ENCODE results near the gene MANEAL. TPM values are rescaled to one million over a fixed set of nuclear protein-coding genes. Genes with fewer than 3 reads are reported as not detected.

The MANEAL gene
- total and polyA plus RNA-seq, 2 of the 13 experiments (the other 11 are each of a cell fraction or from before 2014, with no cell fraction given), result 20.8 to 26.4 TPM

DNA sequence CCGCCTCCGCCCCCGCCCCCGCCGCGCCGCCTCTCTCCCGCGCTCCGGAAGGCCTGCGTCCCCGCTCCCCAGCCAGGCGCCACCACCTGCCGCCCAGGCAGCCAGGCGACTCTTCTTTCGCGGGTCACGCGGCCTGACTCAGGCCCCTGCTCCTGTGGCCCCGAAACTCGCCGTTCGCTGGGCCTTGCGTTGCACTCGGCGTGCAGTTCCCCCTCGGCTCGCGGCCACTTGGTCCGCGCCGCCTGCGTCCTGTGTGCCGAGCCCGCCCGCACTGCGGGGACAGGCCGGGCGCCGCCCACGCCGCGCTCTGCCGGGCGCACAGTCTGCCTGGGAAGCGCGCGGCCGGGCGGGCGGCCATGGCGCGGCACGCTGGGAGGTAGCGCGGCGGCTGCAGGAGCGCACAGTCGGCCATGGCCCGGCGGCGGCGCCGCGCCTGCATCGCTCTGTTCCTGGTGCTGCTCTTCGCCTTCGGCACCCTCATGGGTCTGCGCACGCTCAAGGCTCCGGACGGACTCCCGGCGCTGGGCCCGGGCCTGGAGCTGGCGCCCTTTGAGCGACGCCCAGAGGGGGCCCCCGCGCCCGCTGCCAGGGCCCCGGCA is at the start of gene MANEAL (continued):
- TF ChIP-seq, protein P1, sequence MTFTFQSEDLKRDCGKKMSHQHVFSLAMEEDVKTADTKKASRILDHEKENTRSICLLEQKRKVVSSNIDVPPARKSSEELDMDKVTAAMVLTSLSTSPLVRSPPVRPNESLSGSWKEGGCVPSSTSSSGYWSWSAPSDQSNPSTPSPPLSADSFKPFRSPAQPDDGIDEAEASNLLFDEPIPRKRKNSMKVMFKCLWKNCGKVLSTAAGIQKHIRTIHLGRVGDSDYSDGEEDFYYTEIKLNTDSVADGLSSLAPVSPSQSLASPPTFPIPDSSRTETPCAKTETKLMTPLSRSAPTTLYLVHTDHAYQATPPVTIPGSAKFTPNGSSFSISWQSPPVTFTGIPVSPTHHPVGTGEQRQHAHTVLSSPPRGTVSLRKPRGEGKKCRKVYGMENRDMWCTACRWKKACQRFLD (CRISPR knock-in tag; IDR thresholded peaks at IDR 0.05; ENCODE audit: borderline replicate concordance), result no peak
- TF ChIP-seq SAP130 (CRISPR knock-in tag; IDR thresholded peaks at IDR 0.05; ENCODE audit: low read depth) (peak; percentile 18), ZNF446 (CRISPR knock-in tag; IDR thresholded peaks at IDR 0.05) (no peak; the same call in 1 of the 2 replicates), HOXA9 (CRISPR knock-in tag; IDR thresholded peaks at IDR 0.05; ENCODE audit: borderline replicate concordance) (0 out of 2 replicates have a peak, but pooled peaks have one; percentile 59), SMYD3 (CRISPR knock-in tag; IDR thresholded peaks at IDR 0.05) (no peak), ELF3 (CRISPR knock-in tag; IDR thresholded peaks at IDR 0.05) (0 out of 2 replicates have a peak, but pooled peaks have one; percentile 6), ZFP82 (CRISPR knock-in tag; IDR thresholded peaks at IDR 0.05; ENCODE audit: borderline replicate concordance) (no peak), ZSCAN30 (CRISPR knock-in tag; IDR thresholded peaks at IDR 0.05) (no peak), TRIM24 (CRISPR knock-in tag; IDR thresholded peaks at IDR 0.05) (no peak), SPEN (CRISPR knock-in tag; IDR thresholded peaks at IDR 0.05; ENCODE audit: low read depth) (peak; percentile 71), ERF (CRISPR knock-in tag; IDR thresholded peaks at IDR 0.05) (no peak), ZNF839 (CRISPR knock-in tag; IDR thresholded peaks at IDR 0.05; ENCODE audit: borderline replicate concordance) (no peak), ZBTB8A (CRISPR knock-in tag; IDR thresholded peaks at IDR 0.05; ENCODE audit: borderline replicate concordance, low read depth) (no peak)
- TF ChIP-seq, protein P2, sequence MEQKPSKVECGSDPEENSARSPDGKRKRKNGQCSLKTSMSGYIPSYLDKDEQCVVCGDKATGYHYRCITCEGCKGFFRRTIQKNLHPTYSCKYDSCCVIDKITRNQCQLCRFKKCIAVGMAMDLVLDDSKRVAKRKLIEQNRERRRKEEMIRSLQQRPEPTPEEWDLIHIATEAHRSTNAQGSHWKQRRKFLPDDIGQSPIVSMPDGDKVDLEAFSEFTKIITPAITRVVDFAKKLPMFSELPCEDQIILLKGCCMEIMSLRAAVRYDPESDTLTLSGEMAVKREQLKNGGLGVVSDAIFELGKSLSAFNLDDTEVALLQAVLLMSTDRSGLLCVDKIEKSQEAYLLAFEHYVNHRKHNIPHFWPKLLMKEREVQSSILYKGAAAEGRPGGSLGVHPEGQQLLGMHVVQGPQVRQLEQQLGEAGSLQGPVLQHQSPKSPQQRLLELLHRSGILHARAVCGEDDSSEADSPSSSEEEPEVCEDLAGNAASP (CRISPR knock-in tag; IDR thresholded peaks at IDR 0.05; ENCODE audit: borderline replicate concordance), result no peak
- TF ChIP-seq, protein P3, sequence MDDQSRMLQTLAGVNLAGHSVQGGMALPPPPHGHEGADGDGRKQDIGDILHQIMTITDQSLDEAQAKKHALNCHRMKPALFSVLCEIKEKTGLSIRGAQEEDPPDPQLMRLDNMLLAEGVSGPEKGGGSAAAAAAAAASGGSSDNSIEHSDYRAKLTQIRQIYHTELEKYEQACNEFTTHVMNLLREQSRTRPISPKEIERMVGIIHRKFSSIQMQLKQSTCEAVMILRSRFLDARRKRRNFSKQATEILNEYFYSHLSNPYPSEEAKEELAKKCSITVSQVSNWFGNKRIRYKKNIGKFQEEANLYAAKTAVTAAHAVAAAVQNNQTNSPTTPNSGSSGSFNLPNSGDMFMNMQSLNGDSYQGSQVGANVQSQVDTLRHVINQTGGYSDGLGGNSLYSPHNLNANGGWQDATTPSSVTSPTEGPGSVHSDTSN (CRISPR knock-in tag; IDR thresholded peaks at IDR 0.05; ENCODE audit: borderline replicate concordance), result 0 out of 2 replicates have a peak, but pooled peaks have one; percentile 40
- TF ChIP-seq, protein P4, sequence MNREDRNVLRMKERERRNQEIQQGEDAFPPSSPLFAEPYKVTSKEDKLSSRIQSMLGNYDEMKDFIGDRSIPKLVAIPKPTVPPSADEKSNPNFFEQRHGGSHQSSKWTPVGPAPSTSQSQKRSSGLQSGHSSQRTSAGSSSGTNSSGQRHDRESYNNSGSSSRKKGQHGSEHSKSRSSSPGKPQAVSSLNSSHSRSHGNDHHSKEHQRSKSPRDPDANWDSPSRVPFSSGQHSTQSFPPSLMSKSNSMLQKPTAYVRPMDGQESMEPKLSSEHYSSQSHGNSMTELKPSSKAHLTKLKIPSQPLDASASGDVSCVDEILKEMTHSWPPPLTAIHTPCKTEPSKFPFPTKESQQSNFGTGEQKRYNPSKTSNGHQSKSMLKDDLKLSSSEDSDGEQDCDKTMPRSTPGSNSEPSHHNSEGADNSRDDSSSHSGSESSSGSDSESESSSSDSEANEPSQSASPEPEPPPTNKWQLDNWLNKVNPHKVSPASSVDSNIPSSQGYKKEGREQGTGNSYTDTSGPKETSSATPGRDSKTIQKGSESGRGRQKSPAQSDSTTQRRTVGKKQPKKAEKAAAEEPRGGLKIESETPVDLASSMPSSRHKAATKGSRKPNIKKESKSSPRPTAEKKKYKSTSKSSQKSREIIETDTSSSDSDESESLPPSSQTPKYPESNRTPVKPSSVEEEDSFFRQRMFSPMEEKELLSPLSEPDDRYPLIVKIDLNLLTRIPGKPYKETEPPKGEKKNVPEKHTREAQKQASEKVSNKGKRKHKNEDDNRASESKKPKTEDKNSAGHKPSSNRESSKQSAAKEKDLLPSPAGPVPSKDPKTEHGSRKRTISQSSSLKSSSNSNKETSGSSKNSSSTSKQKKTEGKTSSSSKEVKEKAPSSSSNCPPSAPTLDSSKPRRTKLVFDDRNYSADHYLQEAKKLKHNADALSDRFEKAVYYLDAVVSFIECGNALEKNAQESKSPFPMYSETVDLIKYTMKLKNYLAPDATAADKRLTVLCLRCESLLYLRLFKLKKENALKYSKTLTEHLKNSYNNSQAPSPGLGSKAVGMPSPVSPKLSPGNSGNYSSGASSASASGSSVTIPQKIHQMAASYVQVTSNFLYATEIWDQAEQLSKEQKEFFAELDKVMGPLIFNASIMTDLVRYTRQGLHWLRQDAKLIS (CRISPR knock-in tag; IDR thresholded peaks at IDR 0.05), result no peak
- TF ChIP-seq, protein P5, sequence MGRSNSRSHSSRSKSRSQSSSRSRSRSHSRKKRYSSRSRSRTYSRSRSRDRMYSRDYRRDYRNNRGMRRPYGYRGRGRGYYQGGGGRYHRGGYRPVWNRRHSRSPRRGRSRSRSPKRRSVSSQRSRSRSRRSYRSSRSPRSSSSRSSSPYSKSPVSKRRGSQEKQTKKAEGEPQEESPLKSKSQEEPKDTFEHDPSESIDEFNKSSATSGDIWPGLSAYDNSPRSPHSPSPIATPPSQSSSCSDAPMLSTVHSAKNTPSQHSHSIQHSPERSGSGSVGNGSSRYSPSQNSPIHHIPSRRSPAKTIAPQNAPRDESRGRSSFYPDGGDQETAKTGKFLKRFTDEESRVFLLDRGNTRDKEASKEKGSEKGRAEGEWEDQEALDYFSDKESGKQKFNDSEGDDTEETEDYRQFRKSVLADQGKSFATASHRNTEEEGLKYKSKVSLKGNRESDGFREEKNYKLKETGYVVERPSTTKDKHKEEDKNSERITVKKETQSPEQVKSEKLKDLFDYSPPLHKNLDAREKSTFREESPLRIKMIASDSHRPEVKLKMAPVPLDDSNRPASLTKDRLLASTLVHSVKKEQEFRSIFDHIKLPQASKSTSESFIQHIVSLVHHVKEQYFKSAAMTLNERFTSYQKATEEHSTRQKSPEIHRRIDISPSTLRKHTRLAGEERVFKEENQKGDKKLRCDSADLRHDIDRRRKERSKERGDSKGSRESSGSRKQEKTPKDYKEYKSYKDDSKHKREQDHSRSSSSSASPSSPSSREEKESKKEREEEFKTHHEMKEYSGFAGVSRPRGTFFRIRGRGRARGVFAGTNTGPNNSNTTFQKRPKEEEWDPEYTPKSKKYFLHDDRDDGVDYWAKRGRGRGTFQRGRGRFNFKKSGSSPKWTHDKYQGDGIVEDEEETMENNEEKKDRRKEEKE (IDR thresholded peaks at IDR 0.05), result no peak
- TF ChIP-seq, protein P6, sequence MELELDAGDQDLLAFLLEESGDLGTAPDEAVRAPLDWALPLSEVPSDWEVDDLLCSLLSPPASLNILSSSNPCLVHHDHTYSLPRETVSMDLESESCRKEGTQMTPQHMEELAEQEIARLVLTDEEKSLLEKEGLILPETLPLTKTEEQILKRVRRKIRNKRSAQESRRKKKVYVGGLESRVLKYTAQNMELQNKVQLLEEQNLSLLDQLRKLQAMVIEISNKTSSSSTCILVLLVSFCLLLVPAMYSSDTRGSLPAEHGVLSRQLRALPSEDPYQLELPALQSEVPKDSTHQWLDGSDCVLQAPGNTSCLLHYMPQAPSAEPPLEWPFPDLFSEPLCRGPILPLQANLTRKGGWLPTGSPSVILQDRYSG (CRISPR knock-in tag; IDR thresholded peaks at IDR 0.05), result no peak

Data from HepG2 (cell line).